NOMO-1 (cell line): ENCODE measurements around the gene WNT4.
"Not testable (repeated sequence)": the region's sequence is repeated elsewhere in the genome, so short reads cannot be mapped to it uniquely, and the experiment has no call there.

Experiments used
- DNase-seq, 2 experiments: peaks; one replicate each; lab custom pipeline; 2025; ENCODE audit not compliant: unreplicated experiment in 2 of 2; lab: John Stamatoyannopoulos, UW

WNT4 gene

GRCh38 chr1:22114083-22115012 is 28.5 kb downstream of the WNT4 start:
- no peak for DNase-seq

GRCh38 chr1:22112554-22112953 is 30.3 kb downstream of the WNT4 start:
- no peak for DNase-seq

GRCh38 chr1:22111620-22112019 is 31.3 kb downstream of the WNT4 start:
- no peak for DNase-seq

- DNase-seq, result no peak
Observed at GRCh38 chr1:22111115-22111514, 31.8 kb downstream of the WNT4 start.

GRCh38 chr1:22110016-22110415 is 32.9 kb downstream of the WNT4 start:
- DNase-seq, result no peak

- no peak for DNase-seq
Observed at GRCh38 chr1:22108339-22109105, 34.4 kb downstream of the WNT4 start.

- DNase-seq, result no peak
Observed at GRCh38 chr1:22107126-22107525, 35.8 kb downstream of the WNT4 start.

GRCh38 chr1:22105611-22106207 is 37.2 kb downstream of the WNT4 start:
- DNase-seq, result peak in 1 of 2 experiments; percentile 25

- DNase-seq, result no peak
Observed at GRCh38 chr1:22104865-22105437, 37.9 kb downstream of the WNT4 start.

GRCh38 chr1:22104094-22104493 is 38.8 kb downstream of the WNT4 start:
- no peak for DNase-seq

- no peak for DNase-seq
Observed at GRCh38 chr1:22102746-22103145, 40.2 kb downstream of the WNT4 start.

GRCh38 chr1:22101995-22102394 is 40.9 kb downstream of the WNT4 start:
- no peak for DNase-seq

- DNase-seq, result peak in 1 of 2 experiments; percentile 12
Observed at GRCh38 chr1:22101199-22101598, 41.7 kb downstream of the WNT4 start.

GRCh38 chr1:22100168-22100567 is 42.7 kb downstream of the WNT4 start:
- no peak for DNase-seq

GRCh38 chr1:22098752-22099151 is 44.1 kb downstream of the WNT4 start:
- no peak for DNase-seq

GRCh38 chr1:22096463-22096862 is 46.4 kb downstream of the WNT4 start:
- DNase-seq, result no peak

GRCh38 chr1:22096036-22096435 is 46.9 kb downstream of the WNT4 start:
- no peak for DNase-seq

GRCh38 chr1:22093513-22093912 is 49.4 kb downstream of the WNT4 start:
- DNase-seq, result no peak

GRCh38 chr1:22092026-22092768 is 50.7 kb downstream of the WNT4 start:
- not testable (repeated sequence) for DNase-seq

GRCh38 chr1:22090867-22091266 is 52.0 kb downstream of the WNT4 start:
- DNase-seq, result no peak
